ENCODE data around the gene GARS1. TPM values are rescaled to one million over a fixed set of nuclear protein-coding genes. Genes with fewer than 3 reads are reported as not detected.

The GARS1 gene
- total and polyA plus RNA-seq, 7 donors: 38.3 to 109 (median 50.1) TPM

GRCh38 chr7:30562498-30562897 lies 32.2 kb upstream of the GARS1 start:
- WGBS, 2 donors: 71 to 74% methylated on average over 6 of the region's 6 CpGs
- peaks cover 0 to 48% (median 7%) of the 10 kb centered on the region in 4 donors for H3K36me3 ChIP-seq
- intact Hi-C loops (cut with DNase I): loop anchor here (5.0 kb wide), 1 partner anchor 50 kb away; no protein-coding TSS in a partner anchor
- H3K9me3 ChIP-seq: no peaks in the 10 kb centered on the region
- TF ChIP-seq POLR2AphosphoS5 (IDR thresholded peaks at IDR 0.05) (no peak), POLR2A (IDR thresholded peaks at IDR 0.05) (no peak), CTCF (IDR thresholded peaks at IDR 0.05) (no peak), EP300 (IDR thresholded peaks at IDR 0.05) (no peak)
- no peak overlapping the region for H3K4me3 ChIP-seq
- DNase-seq: no peak
- no peaks in the 10 kb centered on the region for H3K4me1 ChIP-seq
- no peak overlapping the region for H3K27ac ChIP-seq
- H3K27me3 ChIP-seq: no peaks in the 10 kb centered on the region

GRCh38 chr7:30562909-30563308 lies 31.8 kb upstream of the GARS1 start:
- Histone ChIP-seq H3K27me3 (no peaks in the 10 kb centered on the region), H3K9me3 (no peaks in the 10 kb centered on the region), H3K4me3 (no peak overlapping the region), H3K27ac (peak overlapping the region in 1 of 4 donors; percentile 8), H3K4me1 (no peaks in the 10 kb centered on the region), H3K36me3 (peaks cover 0 to 52% (median 8%) of the 10 kb centered on the region in 4 donors)
- WGBS, 2 donors: 93 to 94% methylated on average over 8 of the region's 8 CpGs
- intact Hi-C loops (cut with DNase I): loop anchor here (5.0 kb wide), 1 partner anchor 51 kb away; no protein-coding TSS in a partner anchor
- TF ChIP-seq EP300 (IDR thresholded peaks at IDR 0.05): no peak
- no peak for DNase-seq

GRCh38 chr7:30563326-30563942 lies 31.2 kb upstream of the GARS1 start:
- Histone ChIP-seq H3K36me3 (peaks cover 0 to 57% (median 10%) of the 10 kb centered on the region in 4 donors), H3K9me3 (no peaks in the 10 kb centered on the region), H3K27ac (peak overlapping the region in 1 of 4 donors; percentile 8), H3K27me3 (no peaks in the 10 kb centered on the region), H3K4me3 (no peak overlapping the region), H3K4me1 (no peaks in the 10 kb centered on the region)
- no peak for DNase-seq
- no peak for TF ChIP-seq CTCF (IDR thresholded peaks at IDR 0.05)
- TF ChIP-seq EP300 (IDR thresholded peaks at IDR 0.05): no peak
- no peak for TF ChIP-seq POLR2AphosphoS5 (IDR thresholded peaks at IDR 0.05)
- TF ChIP-seq POLR2A (IDR thresholded peaks at IDR 0.05): no peak
- WGBS, 2 donors: 91 to 93% methylated on average over 18 of the region's 18 CpGs
- intact Hi-C loops (cut with DNase I): loop anchor here (5.0 kb wide), 1 partner anchor 51 kb away; no protein-coding TSS in a partner anchor

- H3K4me3 ChIP-seq: no peak overlapping the region
- H3K27ac ChIP-seq: no peak overlapping the region
- no peaks in the 10 kb centered on the region for H3K9me3 ChIP-seq
- DNase-seq: peak; percentile 89
- no peaks in the 10 kb centered on the region for H3K4me1 ChIP-seq
- H3K27me3 ChIP-seq: no peaks in the 10 kb centered on the region
- 46 to 50% methylated on average over 7 of the region's 7 CpGs for WGBS, 2 donors
- peaks cover 0 to 60% (median 10%) of the 10 kb centered on the region in 4 donors for H3K36me3 ChIP-seq
- no peak for TF ChIP-seq EP300 (IDR thresholded peaks at IDR 0.05)
- peak; percentile 67 to 80 (median 76) for TF ChIP-seq CTCF (IDR thresholded peaks at IDR 0.05)
- intact Hi-C loops (cut with DNase I): loop anchor here (2.0 to 5.0 kb wide), 2 partner anchors 52 to 290 kb away; no protein-coding TSS in a partner anchor
Measured at GRCh38 chr7:30564243-30564892, 30.3 kb upstream of the GARS1 start.

GRCh38 chr7:30566596-30566995 lies 28.1 kb upstream of the GARS1 start:
- H3K36me3 ChIP-seq: peaks cover 0 to 51% (median 8%) of the 10 kb centered on the region in 4 donors
- H3K4me3 ChIP-seq: no peak overlapping the region
- no peaks in the 10 kb centered on the region for H3K9me3 ChIP-seq
- no peak overlapping the region for H3K27ac ChIP-seq
- no peaks in the 10 kb centered on the region for H3K4me1 ChIP-seq
- 87 to 92% methylated on average over 2 of the region's 2 CpGs for WGBS, 2 donors
- intact Hi-C loops (cut with DNase I): no loop called here
- TF ChIP-seq EP300 (IDR thresholded peaks at IDR 0.05) (no peak), CTCF (IDR thresholded peaks at IDR 0.05) (no peak), POLR2AphosphoS5 (IDR thresholded peaks at IDR 0.05) (no peak), POLR2A (IDR thresholded peaks at IDR 0.05) (no peak)
- H3K27me3 ChIP-seq: no peaks in the 10 kb centered on the region
- no peak for DNase-seq

All from sigmoid colon (tissue), 7 donors.